GM12892 (cell line): Measurements from ENCODE around the gene ITFG2.

Experiments used
- POLR2A ChIP-seq: IDR thresholded peaks from 2 replicates; pipeline ENCODE4 v1.6.1; 2011; ENCODE audit warnings: low read depth, low read length, control low read depth
- TAF1 ChIP-seq: IDR thresholded peaks from 2 replicates; pipeline ENCODE4 v1.6.1; 2011; ENCODE audit warnings: low read depth, mild to moderate bottlenecking, control low read depth, low read length, borderline replicate concordance

GRCh38 chr12:2803635-2804392 lies 8.7 kb upstream of the ITFG2 start:
- TF ChIP-seq POLR2A (no peak), TAF1 (no peak)
